DMS 273 treated with DMSO at 0.1 percent for 48 hours (cell line): ENCODE measurements around the gene KLC3.

ENCODE experiments used
- DNase-seq: peaks from one replicate; lab custom pipeline; 2025; lab: John Stamatoyannopoulos, UW

Gene KLC3

DNA sequence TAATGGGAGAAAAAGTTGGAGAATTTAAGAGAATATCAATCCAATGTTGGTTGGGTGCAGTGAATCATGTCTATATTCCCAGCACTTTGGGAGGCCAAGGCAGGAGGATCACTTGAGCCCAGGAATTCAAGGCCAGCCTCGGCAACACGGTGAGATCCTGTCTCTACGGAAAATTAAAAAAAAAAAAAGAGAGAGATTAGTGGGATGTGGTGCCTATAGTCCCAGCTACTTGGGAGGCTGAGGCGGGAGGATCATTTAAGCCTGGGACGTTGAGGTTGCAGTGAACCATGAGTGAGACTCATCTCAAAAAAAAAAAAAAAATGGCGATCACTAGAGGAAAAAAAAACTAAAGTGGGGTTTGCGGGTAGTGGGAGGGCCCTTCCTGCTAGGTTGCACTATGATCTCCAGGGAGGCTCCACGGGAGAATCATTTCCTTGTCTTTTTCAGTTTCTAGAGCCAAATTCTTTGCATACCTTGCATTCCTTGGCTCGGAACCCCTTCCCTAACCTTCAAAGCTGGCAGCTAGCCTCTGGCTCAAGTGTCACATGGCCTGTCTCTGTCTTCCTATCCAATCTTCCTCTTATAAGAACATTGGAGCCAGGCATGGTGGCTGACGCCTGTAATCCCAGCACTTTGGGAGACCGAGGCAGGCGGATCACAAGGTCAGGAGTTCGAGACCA is 35.6 kb downstream of the KLC3 start:
- DNase-seq, result no peak

DNA sequence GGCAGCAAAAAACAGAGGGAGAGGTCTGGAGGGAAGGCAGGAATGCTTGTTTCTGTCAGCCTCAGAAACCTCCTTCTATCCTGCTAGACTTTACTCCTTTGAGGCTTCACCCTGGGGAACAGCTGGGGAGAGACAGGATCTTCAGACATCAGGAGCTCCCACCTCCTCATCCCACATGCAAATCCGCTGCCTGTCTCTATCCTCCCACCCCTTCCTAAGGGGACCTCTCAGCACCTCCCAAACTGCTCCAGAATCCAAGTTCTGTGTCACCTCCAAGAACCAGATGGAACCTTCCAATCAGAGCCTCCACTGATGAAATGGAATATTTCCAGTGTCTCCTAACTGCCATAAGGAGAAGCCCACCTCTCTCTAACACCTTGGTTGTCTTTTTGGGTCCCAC is 39.6 kb downstream of the KLC3 start:
- DNase-seq, result no peak

GRCh38 chr19:45382426-45382825 is 41.9 kb downstream of the KLC3 start:
- no peak for DNase-seq

GRCh38 chr19:45385392-45386221 is 45.1 kb downstream of the KLC3 start:
- no peak for DNase-seq

GRCh38 chr19:45391346-45391745 is 50.8 kb downstream of the KLC3 start:
- DNase-seq, result no peak

DNA sequence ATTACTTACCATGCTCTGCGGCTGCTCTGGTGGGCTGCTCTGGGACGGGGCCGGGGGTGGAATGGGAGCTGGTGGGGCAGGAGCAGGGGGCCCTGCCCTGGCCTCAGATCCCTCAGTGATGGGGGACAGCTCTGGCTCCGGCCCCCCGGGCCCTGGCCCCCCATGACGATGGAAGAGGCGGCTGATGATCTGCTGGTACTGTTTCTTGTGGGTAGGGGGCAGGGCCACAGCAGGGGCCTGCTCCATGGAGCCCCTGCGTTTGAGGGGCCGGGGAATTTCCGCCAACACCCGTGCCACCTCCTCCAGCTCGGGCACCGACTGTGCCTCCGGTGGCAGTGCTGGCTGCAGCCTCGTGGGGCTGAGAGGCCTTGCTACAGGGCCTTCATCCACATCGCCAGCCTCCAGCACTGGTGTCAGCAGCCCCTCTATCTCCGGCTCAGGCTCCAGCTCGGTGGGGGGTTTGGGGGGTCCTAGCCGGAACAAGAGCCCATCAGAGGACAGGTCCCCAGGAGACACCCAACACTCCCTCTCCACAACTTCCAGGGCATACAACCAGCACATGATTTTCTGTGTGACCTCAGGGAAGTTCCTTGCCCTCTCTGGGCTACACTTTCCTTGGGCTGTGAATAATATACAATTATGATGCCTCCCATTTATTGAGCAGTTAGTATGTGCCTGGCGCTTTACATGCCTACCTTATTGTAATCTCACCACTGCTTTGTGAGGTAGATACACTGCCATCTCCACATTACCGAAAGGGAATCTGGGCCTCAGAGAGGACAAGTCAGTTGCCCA is 51.5 kb downstream of the KLC3 start:
- no peak for DNase-seq

GRCh38 chr19:45395821-45396617 is 55.5 kb downstream of the KLC3 start:
- DNase-seq, result no peak

DNA sequence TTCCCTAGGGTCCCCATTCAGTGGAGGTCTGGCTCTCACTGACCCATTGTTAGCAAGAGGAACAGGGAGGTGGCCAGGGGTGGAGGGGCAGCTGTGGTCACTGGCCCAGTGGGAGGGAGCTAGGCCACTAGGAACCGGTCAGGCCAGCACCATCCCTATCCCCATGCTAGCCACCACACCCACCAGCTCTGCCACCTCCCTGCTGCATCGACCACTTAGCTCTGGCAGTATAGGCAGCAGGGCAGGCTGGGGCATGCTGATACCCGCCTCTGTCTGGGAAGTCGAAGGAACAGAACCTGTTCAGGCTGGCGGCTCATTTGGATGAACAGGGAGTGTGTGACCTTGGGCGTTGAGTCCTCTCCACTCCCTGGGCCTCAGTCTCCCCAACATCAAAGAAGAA is 59.6 kb downstream of the KLC3 start:
- DNase-seq, result no peak
